Adrenal gland (tissue), 12 donors: Measurements from ENCODE around the gene ZNF385A. TPM values are rescaled to one million over a fixed set of nuclear protein-coding genes. Genes with fewer than 3 reads are reported as not detected.

Experiments used
- DNase-seq, 7 donors: peaks; one replicate each; pipeline ENCODE4 v3.0.0-alpha.2; 2019 to 2020
- H3K27ac ChIP-seq, 5 donors: fragments of 200-600 bp; sonication (generic) in 4 of 5; 1 replicate in 3 of 5; 2 replicates in 2 of 5; pipeline versions ENCODE4 v1.5.1 to v1.8.0; 2016 to 2020; ENCODE audit warnings: mild to moderate bottlenecking in 1 of 5
- H3K27me3 ChIP-seq: fragments of 200-600 bp; 2 replicates; pipeline ENCODE4 v1.8.0; 2021
- H3K36me3 ChIP-seq, 2 donors: fragments of 200-600 bp; replicated peaks in 1 of 2; 1 replicate in 1 of 2; 2 replicates in 1 of 2; pipeline versions ENCODE4 v1.5.1 to v1.8.0; 2018 to 2022
- H3K4me1 ChIP-seq, 2 donors: fragments of 200-600 bp; replicated peaks in 1 of 2; 1 replicate in 1 of 2; 2 replicates in 1 of 2; pipeline versions ENCODE4 v1.5.1 to v1.8.0; 2018 to 2021
- H3K4me3 ChIP-seq, 4 donors: fragments of 200-600 bp; sonication (generic) in 3 of 4; one replicate each; pipeline ENCODE4 v1.5.1; 2016 to 2018
- H3K9me3 ChIP-seq, 3 donors: fragments of 200-600 bp; sonication (generic) in 1 of 3; replicated peaks in 1 of 3; 1 replicate in 2 of 3; 2 replicates in 1 of 3; pipeline versions ENCODE4 v1.5.1 to v1.8.0; 2016 to 2021
- CTCF ChIP-seq, 6 experiments: fragments of 450-650 bp in 4 of 6; fragments of 200-600 bp in 2 of 6; sonication (generic) in 1 of 6; IDR thresholded peaks; 1 replicate in 5 of 6; 2 replicates in 1 of 6; pipeline versions ENCODE4 v1.5.1 to v1.8.0; 2016 to 2021; ENCODE audit warnings: antibody characterized with exemption in 6 of 6, mild to moderate bottlenecking in 2 of 6, moderate library complexity in 1 of 6
- POLR2A ChIP-seq, 2 donors: fragments of 450-650 bp; IDR thresholded peaks; one replicate each; pipeline ENCODE4 v1.6.1; 2017; ENCODE audit warnings: antibody characterized with exemption in 2 of 2, mild to moderate bottlenecking in 2 of 2, moderate library complexity in 1 of 2
- WGBS, 4 donors: extraction: QIAGEN DNeasy Blood & Tissue Kit in 2 of 4; methylation state at CpG; one replicate each; pipeline versions ENCODE4 v1.1.5 to v1.1.7; 2013 to 2017; 5-methylcytosine and 5-hydroxymethylcytosine counted together
- intact Hi-C, 2 donors: fragments of 100-400 bp; cut with DNase I; formaldehyde crosslinking; loops; one replicate each; pipeline versions ENCODE4 v1.14.1 to v1.15.0; 2022 to 2023
- polyA plus RNA-seq, 3 donors: library from polyadenylated mRNA; stranded (reverse); fragments of 200-250 nt in 2 of 3; fragments of 350-450 nt in 1 of 3; fragmentation: Illumina TruSeq in 1 of 3; extraction: RNeasy Lipid Tissue Mini Kit (QIAGEN cat#74804) in 1 of 3; gene quantifications; one replicate each; pipeline ENCODE4 v1.2.3, GENCODE V29; 2013 to 2014
- total RNA-seq, 9 donors: library from RNA; depleted of rRNA in 4 of 9; stranded (reverse); fragments of >200 nt in 4 of 9; fragments of 120-200 nt in 1 of 9; fragmentation: NEBNext Ultra II Directional in 1 of 9; extraction: Animal tissue kit (Norgen Biotek cat#: 25700) in 1 of 9; gene quantifications; one replicate each; pipeline versions ENCODE4 v1.1.0 to v1.2.4, GENCODE V29; 2013 to 2023
- donor health status: healthy with polysubstance abuse.
- donor health status: Bipolar disorder and iron deficiency.
- donor health status: DM: yes; HTN: yes; CAD: no.
- donor health status: DM: no; HTN: no; CAD: no.
- donor health status: DM: no; HTN: no; CAD: no.
- donor health status: DM: yes; HTN: yes; CAD: no.

Gene ZNF385A
- total and polyA plus RNA-seq, 12 donors = 0.94 to 38.2 (median 13.1) TPM

GRCh38 chr12:54421879-54422250, 37.3 kb upstream of the ZNF385A start:
- peaks cover 33 to 38% of the 10 kb centered on the region in 2 donors for H3K4me1 ChIP-seq
- peak overlapping the region in 3 of 5 donors; percentile 17 to 68 (median 62) for H3K27ac ChIP-seq
- DNase-seq = no peak
- no peaks in the 10 kb centered on the region for H3K27me3 ChIP-seq
- H3K36me3 ChIP-seq = no peaks in the 10 kb centered on the region
- WGBS, 4 donors = 46 to 58% (median 52%) methylated on average over 2 of the region's 2 CpGs
- no peak for TF ChIP-seq POLR2A (IDR thresholded peaks at IDR 0.05)
- H3K9me3 ChIP-seq = no peaks in the 10 kb centered on the region
- intact Hi-C loops = no loop called here
- no peak overlapping the region for H3K4me3 ChIP-seq

- Histone ChIP-seq H3K36me3 (no peaks in the 10 kb centered on the region), H3K9me3 (no peaks in the 10 kb centered on the region), H3K4me3 (no peak overlapping the region), H3K27ac (peak overlapping the region in 4 of 5 donors; percentile 0 to 68 (median 30)), H3K4me1 (peaks cover 38 to 43% of the 10 kb centered on the region in 2 donors), H3K27me3 (no peaks in the 10 kb centered on the region)
- intact Hi-C loops = no loop called here
- DNase-seq = peak in 3 of 7 donors; percentile 50 to 64 (median 52)
- WGBS, 4 donors = 43 to 60% (median 53%) methylated on average over 4 of the region's 4 CpGs
- TF ChIP-seq POLR2A (IDR thresholded peaks at IDR 0.05) (peak in 1 of 2 donors; percentile 13), CTCF (IDR thresholded peaks at IDR 0.05) (no peak)
These were observed 36.8 kb upstream of the ZNF385A start for GRCh38 chr12:54421175-54421878.

- intact Hi-C loops = no loop called here
- no peak for DNase-seq
- H3K4me3 ChIP-seq = no peak overlapping the region
- TF ChIP-seq CTCF (IDR thresholded peaks at IDR 0.05) = no peak
- no peak for TF ChIP-seq POLR2A (IDR thresholded peaks at IDR 0.05)
- no peaks in the 10 kb centered on the region for H3K27me3 ChIP-seq
- peak overlapping the region in 3 of 5 donors; percentile 17 to 68 (median 43) for H3K27ac ChIP-seq
- H3K36me3 ChIP-seq = no peaks in the 10 kb centered on the region
- H3K9me3 ChIP-seq = no peaks in the 10 kb centered on the region
- 69 to 85% (median 80%) methylated on average over 2 of the region's 2 CpGs for WGBS, 4 donors
- peaks cover 44 to 47% of the 10 kb centered on the region in 2 donors for H3K4me1 ChIP-seq
These were observed 36.2 kb upstream of the ZNF385A start for GRCh38 chr12:54420766-54421144.

GRCh38 chr12:54419088-54419887, 34.8 kb upstream of the ZNF385A start, which contains the start of gene ITGA5:
TSS of gene ITGA5 (minus strand) at chr12:54419266. CDS start at chr12:54419198, 68 bp downstream.
- Histone ChIP-seq H3K27me3 (no peaks in the 10 kb centered on the region), H3K27ac (peak within 1 kb of the TSS; percentile 75 to 88 (median 86)), H3K4me1 (peaks cover 56 to 62% of the 10 kb centered on the region in 2 donors), H3K36me3 (no peaks in the 10 kb centered on the region), H3K4me3 (peak within 1 kb of the TSS; percentile 78 to 97 (median 88)), H3K9me3 (no peaks in the 10 kb centered on the region)
- DNase-seq = peak; percentile 78 to 92 (median 85)
- 2 to 9% (median 2%) methylated on average over 14 to 46 of the region's 46 CpGs for WGBS, 4 donors
- intact Hi-C loops = no loop called here
- TF ChIP-seq POLR2A (IDR thresholded peaks at IDR 0.05) (peak; percentile 28 to 91), CTCF (IDR thresholded peaks at IDR 0.05) (no peak)
